ENCODE data around the gene INA.

The INA gene

DNA sequence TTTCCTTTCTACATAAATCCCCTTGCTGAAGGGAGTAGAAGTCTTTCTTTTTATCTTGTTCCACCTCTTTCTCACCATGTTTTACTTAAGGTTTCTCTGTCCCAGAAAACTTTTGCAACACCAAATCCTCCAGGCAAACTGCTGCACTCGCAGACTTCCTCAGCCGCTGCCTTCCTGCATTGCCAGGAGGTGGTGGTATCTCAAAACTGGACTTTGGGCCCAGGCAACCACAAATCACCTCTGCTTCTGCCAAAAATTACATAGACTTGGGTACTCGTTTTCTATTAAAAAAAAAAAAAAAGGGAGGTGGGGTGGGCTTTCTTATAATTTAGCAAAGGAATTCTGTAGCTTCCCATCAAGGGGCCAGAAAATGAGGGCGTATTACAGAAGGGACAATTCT, 14.7 kb downstream of the INA start:
- TF ChIP-seq, protein P1, sequence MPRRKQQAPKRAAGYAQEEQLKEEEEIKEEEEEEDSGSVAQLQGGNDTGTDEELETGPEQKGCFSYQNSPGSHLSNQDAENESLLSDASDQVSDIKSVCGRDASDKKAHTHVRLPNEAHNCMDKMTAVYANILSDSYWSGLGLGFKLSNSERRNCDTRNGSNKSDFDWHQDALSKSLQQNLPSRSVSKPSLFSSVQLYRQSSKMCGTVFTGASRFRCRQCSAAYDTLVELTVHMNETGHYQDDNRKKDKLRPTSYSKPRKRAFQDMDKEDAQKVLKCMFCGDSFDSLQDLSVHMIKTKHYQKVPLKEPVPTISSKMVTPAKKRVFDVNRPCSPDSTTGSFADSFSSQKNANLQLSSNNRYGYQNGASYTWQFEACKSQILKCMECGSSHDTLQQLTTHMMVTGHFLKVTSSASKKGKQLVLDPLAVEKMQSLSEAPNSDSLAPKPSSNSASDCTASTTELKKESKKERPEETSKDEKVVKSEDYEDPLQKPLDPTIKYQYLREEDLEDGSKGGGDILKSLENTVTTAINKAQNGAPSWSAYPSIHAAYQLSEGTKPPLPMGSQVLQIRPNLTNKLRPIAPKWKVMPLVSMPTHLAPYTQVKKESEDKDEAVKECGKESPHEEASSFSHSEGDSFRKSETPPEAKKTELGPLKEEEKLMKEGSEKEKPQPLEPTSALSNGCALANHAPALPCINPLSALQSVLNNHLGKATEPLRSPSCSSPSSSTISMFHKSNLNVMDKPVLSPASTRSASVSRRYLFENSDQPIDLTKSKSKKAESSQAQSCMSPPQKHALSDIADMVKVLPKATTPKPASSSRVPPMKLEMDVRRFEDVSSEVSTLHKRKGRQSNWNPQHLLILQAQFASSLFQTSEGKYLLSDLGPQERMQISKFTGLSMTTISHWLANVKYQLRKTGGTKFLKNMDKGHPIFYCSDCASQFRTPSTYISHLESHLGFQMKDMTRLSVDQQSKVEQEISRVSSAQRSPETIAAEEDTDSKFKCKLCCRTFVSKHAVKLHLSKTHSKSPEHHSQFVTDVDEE (CRISPR knock-in tag; IDR thresholded peaks at IDR 0.05), result no peak
- TF ChIP-seq ZFP30 (CRISPR knock-in tag; IDR thresholded peaks at IDR 0.05), result no peak
- no peak for TF ChIP-seq ZC3H10 (CRISPR knock-in tag; IDR thresholded peaks at IDR 0.05)
- no peak for TF ChIP-seq OSR1 (CRISPR knock-in tag; IDR thresholded peaks at IDR 0.05)
- TF ChIP-seq, protein P2, sequence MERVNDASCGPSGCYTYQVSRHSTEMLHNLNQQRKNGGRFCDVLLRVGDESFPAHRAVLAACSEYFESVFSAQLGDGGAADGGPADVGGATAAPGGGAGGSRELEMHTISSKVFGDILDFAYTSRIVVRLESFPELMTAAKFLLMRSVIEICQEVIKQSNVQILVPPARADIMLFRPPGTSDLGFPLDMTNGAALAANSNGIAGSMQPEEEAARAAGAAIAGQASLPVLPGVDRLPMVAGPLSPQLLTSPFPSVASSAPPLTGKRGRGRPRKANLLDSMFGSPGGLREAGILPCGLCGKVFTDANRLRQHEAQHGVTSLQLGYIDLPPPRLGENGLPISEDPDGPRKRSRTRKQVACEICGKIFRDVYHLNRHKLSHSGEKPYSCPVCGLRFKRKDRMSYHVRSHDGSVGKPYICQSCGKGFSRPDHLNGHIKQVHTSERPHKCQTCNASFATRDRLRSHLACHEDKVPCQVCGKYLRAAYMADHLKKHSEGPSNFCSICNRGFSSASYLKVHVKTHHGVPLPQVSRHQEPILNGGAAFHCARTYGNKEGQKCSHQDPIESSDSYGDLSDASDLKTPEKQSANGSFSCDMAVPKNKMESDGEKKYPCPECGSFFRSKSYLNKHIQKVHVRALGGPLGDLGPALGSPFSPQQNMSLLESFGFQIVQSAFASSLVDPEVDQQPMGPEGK (CRISPR knock-in tag; IDR thresholded peaks at IDR 0.05; ENCODE audit: borderline replicate concordance), result no peak
- no peak for TF ChIP-seq PPARA (CRISPR knock-in tag; IDR thresholded peaks at IDR 0.05; ENCODE audit: borderline replicate concordance)
- TF ChIP-seq ZNF565 (CRISPR knock-in tag; conservative IDR thresholded peaks at IDR 0.05; ENCODE audit: low read depth), result no peak
- TF ChIP-seq ZNF70 (CRISPR knock-in tag; IDR thresholded peaks at IDR 0.05), result no peak
- no peak for TF ChIP-seq SNAI2 (CRISPR knock-in tag; IDR thresholded peaks at IDR 0.05)
- TF ChIP-seq ISL1 (CRISPR knock-in tag; IDR thresholded peaks at IDR 0.05), result no peak
- TF ChIP-seq RARB (CRISPR knock-in tag; IDR thresholded peaks at IDR 0.05), result no peak
- TF ChIP-seq TOX (CRISPR knock-in tag; IDR thresholded peaks at IDR 0.05; ENCODE audit: borderline replicate concordance), result no peak
- TF ChIP-seq BACH2 (CRISPR knock-in tag; IDR thresholded peaks at IDR 0.05; ENCODE audit: borderline replicate concordance), result no peak
- no peak for TF ChIP-seq ZNF8 (CRISPR knock-in tag; IDR thresholded peaks at IDR 0.05)
- TF ChIP-seq ESRRG (CRISPR knock-in tag; IDR thresholded peaks at IDR 0.05), result no peak
- TF ChIP-seq, protein P3, sequence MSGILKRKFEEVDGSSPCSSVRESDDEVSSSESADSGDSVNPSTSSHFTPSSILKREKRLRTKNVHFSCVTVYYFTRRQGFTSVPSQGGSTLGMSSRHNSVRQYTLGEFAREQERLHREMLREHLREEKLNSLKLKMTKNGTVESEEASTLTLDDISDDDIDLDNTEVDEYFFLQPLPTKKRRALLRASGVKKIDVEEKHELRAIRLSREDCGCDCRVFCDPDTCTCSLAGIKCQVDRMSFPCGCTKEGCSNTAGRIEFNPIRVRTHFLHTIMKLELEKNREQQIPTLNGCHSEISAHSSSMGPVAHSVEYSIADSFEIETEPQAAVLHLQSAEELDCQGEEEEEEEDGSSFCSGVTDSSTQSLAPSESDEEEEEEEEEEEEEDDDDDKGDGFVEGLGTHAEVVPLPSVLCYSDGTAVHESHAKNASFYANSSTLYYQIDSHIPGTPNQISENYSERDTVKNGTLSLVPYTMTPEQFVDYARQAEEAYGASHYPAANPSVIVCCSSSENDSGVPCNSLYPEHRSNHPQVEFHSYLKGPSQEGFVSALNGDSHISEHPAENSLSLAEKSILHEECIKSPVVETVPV (CRISPR knock-in tag; IDR thresholded peaks at IDR 0.05), result no peak
- TF ChIP-seq CSDC2 (CRISPR knock-in tag; IDR thresholded peaks at IDR 0.05), result no peak
- no peak for TF ChIP-seq GLIS3 (CRISPR knock-in tag; IDR thresholded peaks at IDR 0.05)
- TF ChIP-seq TCF4 (CRISPR knock-in tag; IDR thresholded peaks at IDR 0.05; ENCODE audit: borderline replicate concordance), result no peak
- TF ChIP-seq, protein P4, sequence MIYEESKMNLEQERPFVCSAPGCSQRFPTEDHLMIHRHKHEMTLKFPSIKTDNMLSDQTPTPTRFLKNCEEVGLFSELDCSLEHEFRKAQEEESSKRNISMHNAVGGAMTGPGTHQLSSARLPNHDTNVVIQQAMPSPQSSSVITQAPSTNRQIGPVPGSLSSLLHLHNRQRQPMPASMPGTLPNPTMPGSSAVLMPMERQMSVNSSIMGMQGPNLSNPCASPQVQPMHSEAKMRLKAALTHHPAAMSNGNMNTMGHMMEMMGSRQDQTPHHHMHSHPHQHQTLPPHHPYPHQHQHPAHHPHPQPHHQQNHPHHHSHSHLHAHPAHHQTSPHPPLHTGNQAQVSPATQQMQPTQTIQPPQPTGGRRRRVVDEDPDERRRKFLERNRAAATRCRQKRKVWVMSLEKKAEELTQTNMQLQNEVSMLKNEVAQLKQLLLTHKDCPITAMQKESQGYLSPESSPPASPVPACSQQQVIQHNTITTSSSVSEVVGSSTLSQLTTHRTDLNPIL (CRISPR knock-in tag; IDR thresholded peaks at IDR 0.05; ENCODE audit: low read depth), result no peak
- no peak for ATAC-seq

DNA sequence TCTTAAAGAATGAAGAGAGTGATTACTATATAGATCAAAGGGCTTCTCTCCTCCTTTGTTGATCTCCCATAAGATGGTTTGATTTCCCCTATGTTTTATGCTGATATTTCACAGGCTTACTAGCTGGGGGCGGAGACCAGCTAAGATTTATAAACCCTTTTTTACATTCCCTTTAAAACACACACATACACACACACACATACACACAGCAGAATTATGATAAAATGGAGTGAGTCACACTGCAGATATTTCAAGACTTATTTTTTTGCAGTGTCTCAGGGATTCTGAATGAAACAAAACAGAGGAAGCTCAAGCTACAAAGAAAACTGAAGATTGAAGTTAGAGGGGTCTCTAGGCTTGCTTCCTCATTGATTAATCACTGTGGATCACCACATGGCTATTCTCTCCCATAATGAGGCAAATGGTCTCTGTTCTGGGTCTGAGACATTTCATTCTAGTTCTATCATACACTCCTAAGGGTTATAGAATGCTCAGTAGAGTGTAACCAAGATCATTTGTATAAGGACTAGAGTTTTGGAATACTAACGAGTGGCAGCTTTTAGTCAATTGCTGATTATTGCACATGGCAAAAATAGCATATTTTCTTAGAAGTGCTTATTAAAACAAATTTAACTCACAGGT, 18.6 kb downstream of the INA start:
- ATAC-seq, result peak; percentile 89
- peak; percentile 42 for TF ChIP-seq ISL1 (CRISPR knock-in tag; IDR thresholded peaks at IDR 0.05)
- TF ChIP-seq ZC3H10 (CRISPR knock-in tag; IDR thresholded peaks at IDR 0.05), result peak; percentile 30; the same call in 1 of the 2 replicates
- TF ChIP-seq RARB (CRISPR knock-in tag; IDR thresholded peaks at IDR 0.05), result no peak
- TF ChIP-seq TCF4 (CRISPR knock-in tag; IDR thresholded peaks at IDR 0.05; ENCODE audit: borderline replicate concordance), result no peak

DNA sequence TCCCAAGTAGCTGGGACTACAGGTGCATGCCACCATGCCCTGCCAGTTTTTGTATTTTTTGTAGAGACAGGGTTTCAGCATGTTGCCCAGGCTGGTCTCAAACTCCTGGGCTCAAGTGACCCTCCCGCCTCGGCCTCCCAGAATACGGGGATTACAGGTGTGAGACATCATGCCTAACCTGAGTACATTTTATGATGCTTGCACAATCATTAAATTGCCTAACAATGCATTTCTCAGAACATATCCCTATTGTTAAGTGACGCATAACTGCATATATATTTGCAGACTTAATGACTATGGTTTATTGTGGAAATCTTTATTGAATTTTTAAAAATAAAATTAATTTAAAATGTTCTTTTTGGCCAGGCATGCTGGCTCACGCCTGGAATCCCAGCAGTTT, 30.7 kb downstream of the INA start:
- TF ChIP-seq, protein P2 (CRISPR knock-in tag; IDR thresholded peaks at IDR 0.05; ENCODE audit: borderline replicate concordance), result no peak
- no peak for TF ChIP-seq ZFP30 (CRISPR knock-in tag; IDR thresholded peaks at IDR 0.05)
- ATAC-seq, result no peak

All from SK-N-SH treated with all-trans-retinoic acid at 6 μM for 48 hours (cell line).